SK-N-SH (cell line): ENCODE results near the gene SLC25A47. TPM values are rescaled to one million over a fixed set of nuclear protein-coding genes. Genes with fewer than 3 reads are reported as not detected.
"Not testable (repeated sequence)": the region's sequence is repeated elsewhere in the genome, so short reads cannot be mapped to it uniquely, and the experiment has no call there.

Experiments used
- CTCF ChIA-PET: fragments of 300-600, 350-600 bp; formaldehyde crosslinking; extraction: SDS; loops from one replicate; lab custom pipeline; 2021; lab: Yijun Ruan, JAX
- POLR2A ChIA-PET: fragments of 350-600 bp; sonication (Branson Sonifier 250); formaldehyde crosslinking; extraction: SDS; loops from one replicate; lab custom pipeline; 2020; ENCODE audit warnings: antibody characterized with exemption, inconsistent platforms; lab: Yijun Ruan, JAX
- DNase-seq: peaks from one replicate; pipeline ENCODE4 v3.0.0; 2012
- H2AFZ ChIP-seq: fragments of 200-600 bp; sonication (generic); 2 replicates; pipeline ENCODE4 v1.8.1; 2016; ENCODE audit warnings: antibody characterized with exemption, mild to moderate bottlenecking, low read depth
- H3F3A ChIP-seq: fragments of 200-600 bp; sonication (generic); replicated peaks from 2 replicates; pipeline ENCODE3; 2016; ENCODE audit warnings: antibody characterized with exemption, mild to moderate bottlenecking; ENCODE audit not compliant: insufficient read depth
- H3K27ac ChIP-seq, 2 experiments: fragments of 200-500 bp in 1 of 2; fragments of 200-600 bp in 1 of 2; sonication (Bioruptor generic) in 1 of 2; sonication (generic), shearing (Covaris generic) in 1 of 2; 2 replicates each; pipeline versions ENCODE4 v1.5.1 to v1.6.1; 2014 to 2016; ENCODE audit warnings: low read depth in 2 of 2, inconsistent platforms in 1 of 2, low read length in 1 of 2, mild to moderate bottlenecking in 1 of 2, mixed read lengths in 1 of 2
- H3K27me3 ChIP-seq: fragments of 200-600 bp; sonication (generic), shearing (Covaris generic); 2 replicates; pipeline ENCODE4 v1.6.1; 2016; ENCODE audit warnings: mixed run types; ENCODE audit not compliant: insufficient read depth
- H3K36me3 ChIP-seq, 2 experiments: fragments of 200-500 bp in 1 of 2; fragments of 200-600 bp in 1 of 2; sonication (Bioruptor generic) in 1 of 2; sonication (generic) in 1 of 2; replicated peaks in 1 of 2; 2 replicates each; pipeline versions ENCODE3 to v1.5.1; 2014 to 2016; ENCODE audit warnings: low read length in 1 of 2, mild to moderate bottlenecking in 1 of 2; ENCODE audit not compliant: insufficient read depth in 2 of 2, control insufficient read depth in 1 of 2
- H3K4me1 ChIP-seq, 2 experiments: fragments of 200-500 bp in 1 of 2; fragments of 200-600 bp in 1 of 2; sonication (Bioruptor generic) in 1 of 2; sonication (generic), shearing (Covaris generic) in 1 of 2; 2 replicates each; pipeline versions ENCODE4 v1.5.1 to v1.6.1; 2014 to 2016; ENCODE audit warnings: low read depth in 1 of 2, low read length in 1 of 2, mixed run types in 1 of 2; ENCODE audit not compliant: insufficient read depth in 2 of 2, control insufficient read depth in 1 of 2
- H3K4me2 ChIP-seq: fragments of 200-600 bp; sonication (generic), shearing (Covaris generic); 2 replicates; pipeline ENCODE4 v1.6.1; 2017; ENCODE audit warnings: mixed run types
- H3K4me3 ChIP-seq, 2 experiments: fragments of 200-500 bp in 1 of 2; fragments of 200-600 bp in 1 of 2; sonication (Bioruptor generic) in 1 of 2; sonication (generic), shearing (Covaris generic) in 1 of 2; 2 replicates each; pipeline versions ENCODE4 v1.5.1 to v1.8.1; 2014 to 2016; ENCODE audit warnings: low read depth in 2 of 2, inconsistent platforms in 1 of 2, low read length in 1 of 2, mild to moderate bottlenecking in 1 of 2, mixed read lengths in 1 of 2, moderate library complexity in 1 of 2
- H3K79me2 ChIP-seq: fragments of 200-600 bp; sonication (generic); 2 replicates; pipeline ENCODE4 v1.8.1; 2017; ENCODE audit warnings: mild to moderate bottlenecking; ENCODE audit not compliant: insufficient read depth
- H3K9ac ChIP-seq: fragments of 200-600 bp; sonication (generic); 2 replicates; pipeline ENCODE4 v1.6.1; 2017; ENCODE audit warnings: mixed run types
- H3K9me2 ChIP-seq: fragments of 200-600 bp; sonication (generic); 2 replicates; pipeline ENCODE4 v1.6.1; 2017; ENCODE audit warnings: mixed run types
- H3K9me3 ChIP-seq: fragments of 200-600 bp; sonication (generic); 2 replicates; pipeline ENCODE4 v1.6.1; 2017; ENCODE audit warnings: mixed run types, mild to moderate bottlenecking, moderate library complexity
- H4K20me1 ChIP-seq: fragments of 200-600 bp; sonication (generic); 2 replicates; pipeline ENCODE4 v1.6.1; 2017; ENCODE audit warnings: mild to moderate bottlenecking, mixed run types; ENCODE audit not compliant: insufficient read depth
- CHD2 ChIP-seq: fragments of 150-350 bp; IDR thresholded peaks from 2 replicates; pipeline ENCODE4 v1.6.1; 2018; ENCODE audit warnings: low read length; ENCODE audit not compliant: partially characterized antibody
- JUND ChIP-seq: IDR thresholded peaks from 2 replicates; pipeline ENCODE4 v1.4.0; 2012
- NFIC ChIP-seq: IDR thresholded peaks from 2 replicates; pipeline ENCODE4 v1.4.0; 2012; ENCODE audit warnings: borderline replicate concordance
- NRF1 ChIP-seq: IDR thresholded peaks from 2 replicates; pipeline ENCODE4 v1.6.1; 2012; ENCODE audit warnings: low read depth, mild to moderate bottlenecking, low read length
- RCOR1 ChIP-seq: fragments of 150-350 bp; IDR thresholded peaks from 2 replicates; pipeline ENCODE4 v1.6.1; 2017; ENCODE audit warnings: antibody characterized with exemption, low read length
- SMC3 ChIP-seq: IDR thresholded peaks from 2 replicates; pipeline ENCODE4 v1.6.1; 2012; ENCODE audit warnings: low read depth, low read length, improper control_type of control experiment
- TAF1 ChIP-seq: IDR thresholded peaks from 2 replicates; pipeline ENCODE4 v1.6.1; 2012; ENCODE audit warnings: low read depth, mild to moderate bottlenecking, low read length, moderate library complexity, borderline replicate concordance
- WGBS: methylation state at CpG from one replicate; pipeline ENCODE4 v1.1.6; 2017; ENCODE audit warnings: low lambda C conversion rate; 5-methylcytosine and 5-hydroxymethylcytosine counted together
- polyA plus RNA-seq, 3 experiments: library from polyadenylated mRNA; depleted of rRNA; stranded (reverse); fragments of >200 nt; gene quantifications; 2 replicates each; pipeline ENCODE4 v1.2.3, GENCODE V29; 2012
- TF ChIP-seq, protein P1 (sequence below): IDR thresholded peaks from 2 replicates; pipeline ENCODE4 v1.4.0; 2012; ENCODE audit warnings: low read depth, borderline replicate concordance
- TF ChIP-seq, protein P2 (sequence below): IDR thresholded peaks from 2 replicates; pipeline ENCODE4 v1.4.0; 2012; ENCODE audit warnings: low read depth
- TF ChIP-seq, protein P3 (sequence below): IDR thresholded peaks from 2 replicates; pipeline ENCODE4 v1.4.0; 2012; ENCODE audit warnings: low read depth, borderline replicate concordance

SLC25A47 gene
- polyA plus RNA-seq, 1 of the 3 experiments (the other 2 are of a cell fraction), result not detected

DNA sequence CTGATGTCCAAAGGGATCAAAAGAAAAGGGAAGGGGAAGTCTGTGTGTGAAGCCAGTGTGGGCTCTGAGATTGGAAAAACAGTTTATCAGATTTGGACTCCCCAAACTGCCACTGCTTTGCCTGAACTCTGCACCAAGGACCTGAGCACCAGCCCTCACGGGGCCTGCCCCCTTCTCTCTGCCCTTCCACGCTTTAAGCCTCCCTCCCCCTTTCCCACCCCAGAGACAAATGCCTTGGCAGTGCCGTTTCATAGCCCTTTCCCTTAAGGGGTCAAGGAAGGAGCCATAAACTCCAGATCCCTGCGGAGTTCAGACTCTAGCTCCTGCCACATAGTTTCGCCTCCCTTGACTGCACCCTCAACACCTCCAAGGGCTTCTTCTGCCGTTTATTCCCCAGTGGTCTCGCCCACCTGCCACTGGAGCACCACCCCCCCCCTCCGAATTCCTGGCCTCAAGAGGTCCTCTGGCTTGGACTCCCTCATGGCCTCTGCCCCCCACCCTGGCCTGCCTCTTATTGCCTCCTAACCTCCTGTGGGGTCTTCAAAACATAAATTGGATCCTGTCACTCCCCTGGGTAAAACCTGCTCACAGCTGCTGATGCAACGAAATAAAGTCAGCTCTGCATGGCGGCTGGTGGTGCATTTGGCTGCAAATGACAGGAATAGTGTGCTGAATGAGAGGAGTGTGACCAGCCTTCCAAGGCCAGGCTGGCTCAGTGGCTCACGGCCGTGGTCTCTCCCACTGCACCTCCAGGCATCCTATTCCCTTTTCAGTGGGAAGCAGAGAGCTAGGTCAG, 35.7 kb upstream of the SLC25A47 start:
- H3F3A ChIP-seq, result no peaks in the 10 kb centered on the region
- TF ChIP-seq CHD2, result no peak
- TF ChIP-seq, protein P1, sequence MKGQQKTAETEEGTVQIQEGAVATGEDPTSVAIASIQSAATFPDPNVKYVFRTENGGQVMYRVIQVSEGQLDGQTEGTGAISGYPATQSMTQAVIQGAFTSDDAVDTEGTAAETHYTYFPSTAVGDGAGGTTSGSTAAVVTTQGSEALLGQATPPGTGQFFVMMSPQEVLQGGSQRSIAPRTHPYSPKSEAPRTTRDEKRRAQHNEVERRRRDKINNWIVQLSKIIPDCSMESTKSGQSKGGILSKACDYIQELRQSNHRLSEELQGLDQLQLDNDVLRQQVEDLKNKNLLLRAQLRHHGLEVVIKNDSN, result no peak
- TF ChIP-seq, protein P2, sequence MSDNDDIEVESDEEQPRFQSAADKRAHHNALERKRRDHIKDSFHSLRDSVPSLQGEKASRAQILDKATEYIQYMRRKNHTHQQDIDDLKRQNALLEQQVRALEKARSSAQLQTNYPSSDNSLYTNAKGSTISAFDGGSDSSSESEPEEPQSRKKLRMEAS, result no peak
- no peak for TF ChIP-seq TAF1
- TF ChIP-seq RCOR1, result no peak
- no peak for TF ChIP-seq NFIC
- no peak for TF ChIP-seq NRF1
- no peak for TF ChIP-seq SMC3
- TF ChIP-seq, protein P3, sequence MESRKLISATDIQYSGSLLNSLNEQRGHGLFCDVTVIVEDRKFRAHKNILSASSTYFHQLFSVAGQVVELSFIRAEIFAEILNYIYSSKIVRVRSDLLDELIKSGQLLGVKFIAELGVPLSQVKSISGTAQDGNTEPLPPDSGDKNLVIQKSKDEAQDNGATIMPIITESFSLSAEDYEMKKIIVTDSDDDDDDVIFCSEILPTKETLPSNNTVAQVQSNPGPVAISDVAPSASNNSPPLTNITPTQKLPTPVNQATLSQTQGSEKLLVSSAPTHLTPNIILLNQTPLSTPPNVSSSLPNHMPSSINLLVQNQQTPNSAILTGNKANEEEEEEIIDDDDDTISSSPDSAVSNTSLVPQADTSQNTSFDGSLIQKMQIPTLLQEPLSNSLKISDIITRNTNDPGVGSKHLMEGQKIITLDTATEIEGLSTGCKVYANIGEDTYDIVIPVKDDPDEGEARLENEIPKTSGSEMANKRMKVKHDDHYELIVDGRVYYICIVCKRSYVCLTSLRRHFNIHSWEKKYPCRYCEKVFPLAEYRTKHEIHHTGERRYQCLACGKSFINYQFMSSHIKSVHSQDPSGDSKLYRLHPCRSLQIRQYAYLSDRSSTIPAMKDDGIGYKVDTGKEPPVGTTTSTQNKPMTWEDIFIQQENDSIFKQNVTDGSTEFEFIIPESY, result no peak
- no peak for TF ChIP-seq JUND
- 83% methylated on average over 10 of the region's 12 CpGs for WGBS
- H3K4me1 ChIP-seq, result peaks cover 0 to 33% of the 10 kb centered on the region in 2 experiments; a peak in 1 of 4 replicates
- H2AFZ ChIP-seq, result no peak overlapping the region
- H3K27me3 ChIP-seq, result no peaks in the 10 kb centered on the region
- H3K4me3 ChIP-seq, result no peak overlapping the region
- ChIA-PET POLR2A (no interaction called here), CTCF (interaction anchor here (1.4 to 5.6 kb wide), 8 partner anchors 13 to 113 kb away, joined by 3 to 58 read pairs (median 4); no protein-coding TSS in a partner anchor)
- 0 out of 2 replicates have a peak, but pooled peaks cover 2% of the 10 kb centered on the region for H4K20me1 ChIP-seq
- H3K79me2 ChIP-seq, result 0 out of 2 replicates have a peak, but pooled peaks cover 3% of the 10 kb centered on the region
- H3K9ac ChIP-seq, result no peak overlapping the region
- peaks cover 0 to 16% of the 10 kb centered on the region in 2 experiments for H3K36me3 ChIP-seq
- no peak overlapping the region for H3K4me2 ChIP-seq
- H3K9me3 ChIP-seq, result no peaks in the 10 kb centered on the region
- H3K9me2 ChIP-seq, result no peaks in the 10 kb centered on the region
- no peak overlapping the region for H3K27ac ChIP-seq
- DNase-seq, result no peak

DNA sequence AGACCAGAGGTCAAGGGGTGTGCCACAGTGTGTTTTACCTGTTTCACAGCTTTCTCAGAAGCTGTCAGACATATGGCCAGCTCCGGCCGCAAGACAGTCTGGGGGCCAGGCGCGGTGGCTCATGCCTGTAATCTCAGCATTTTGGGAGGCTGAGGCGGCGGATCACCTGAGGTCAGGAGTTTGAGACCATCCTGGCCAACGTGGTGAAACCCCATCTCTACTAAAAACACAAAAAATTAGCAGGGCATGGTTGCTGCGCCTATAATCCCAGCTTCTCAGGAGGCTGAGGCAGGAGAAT, 35.2 kb upstream of the SLC25A47 start:
- H3F3A ChIP-seq, result not testable (repeated sequence)

More for the DNA sequence above, 35.2 kb upstream of the SLC25A47 start:
- CTCF ChIA-PET, result interaction anchor here (1.5 to 1.7 kb wide), 2 partner anchors 16 to 90 kb away, joined by 3 to 13 read pairs; no protein-coding TSS in a partner anchor
- H4K20me1 ChIP-seq, H3K79me2 ChIP-seq, H3K4me3 ChIP-seq, H2AFZ ChIP-seq, H3K27me3 ChIP-seq, H3K4me2 ChIP-seq, H3K27ac ChIP-seq, POLR2A ChIA-PET, H3K9me3 ChIP-seq, DNase-seq, H3K9ac ChIP-seq, H3K9me2 ChIP-seq: not testable (repeated sequence)
- H3K36me3 ChIP-seq, result peaks cover 0 to 18% of the 10 kb centered on the region in 2 experiments
- H3K4me1 ChIP-seq, result peaks cover 0 to 33% of the 10 kb centered on the region in 2 experiments; a peak in 1 of 4 replicates
- WGBS, result 91% methylated on average over 8 of the region's 8 CpGs
